ENCODE measurements around the gene SNED1. TPM values are rescaled to one million over a fixed set of nuclear protein-coding genes. Genes with fewer than 3 reads are reported as not detected.

SNED1 gene
- polyA plus RNA-seq, 3 donors, result 0.02 to 3.4 (median 0.12) TPM

DNA sequence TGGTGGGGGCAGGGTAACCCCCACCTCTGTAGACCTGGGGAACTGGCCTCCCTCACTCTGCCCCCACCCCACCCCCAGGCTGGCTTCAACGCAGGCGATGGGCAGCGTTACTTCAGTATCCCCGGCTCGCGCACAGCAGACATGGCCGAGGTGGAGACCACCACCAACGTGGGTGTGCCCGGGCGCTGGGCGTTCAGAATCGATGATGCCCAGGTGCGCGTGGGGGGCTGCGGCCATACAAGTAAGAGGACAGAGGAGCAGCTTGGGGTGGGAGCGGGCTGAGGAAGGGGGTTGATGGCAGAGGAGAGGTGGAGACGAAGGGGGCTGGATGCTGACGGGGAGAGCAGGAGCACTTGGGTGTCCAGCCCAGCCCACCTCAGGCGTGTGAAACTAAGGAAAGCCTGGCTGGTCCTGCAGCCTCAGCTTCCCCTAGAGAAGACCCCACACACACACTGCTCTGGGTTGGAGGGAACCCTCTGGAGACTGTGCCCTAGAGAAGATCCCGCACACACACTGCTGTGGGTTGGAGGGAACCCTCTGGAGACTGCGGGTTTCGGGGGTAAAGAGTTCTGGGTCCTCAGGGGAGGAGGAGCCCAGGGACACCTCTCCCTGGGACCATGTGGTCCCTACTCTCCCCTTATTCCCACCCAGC, 36.2 kb downstream of the SNED1 start:
- no peaks in the 10 kb centered on the region for H3K36me3 Mint-ChIP-seq
- TF ChIP-seq, protein P1, sequence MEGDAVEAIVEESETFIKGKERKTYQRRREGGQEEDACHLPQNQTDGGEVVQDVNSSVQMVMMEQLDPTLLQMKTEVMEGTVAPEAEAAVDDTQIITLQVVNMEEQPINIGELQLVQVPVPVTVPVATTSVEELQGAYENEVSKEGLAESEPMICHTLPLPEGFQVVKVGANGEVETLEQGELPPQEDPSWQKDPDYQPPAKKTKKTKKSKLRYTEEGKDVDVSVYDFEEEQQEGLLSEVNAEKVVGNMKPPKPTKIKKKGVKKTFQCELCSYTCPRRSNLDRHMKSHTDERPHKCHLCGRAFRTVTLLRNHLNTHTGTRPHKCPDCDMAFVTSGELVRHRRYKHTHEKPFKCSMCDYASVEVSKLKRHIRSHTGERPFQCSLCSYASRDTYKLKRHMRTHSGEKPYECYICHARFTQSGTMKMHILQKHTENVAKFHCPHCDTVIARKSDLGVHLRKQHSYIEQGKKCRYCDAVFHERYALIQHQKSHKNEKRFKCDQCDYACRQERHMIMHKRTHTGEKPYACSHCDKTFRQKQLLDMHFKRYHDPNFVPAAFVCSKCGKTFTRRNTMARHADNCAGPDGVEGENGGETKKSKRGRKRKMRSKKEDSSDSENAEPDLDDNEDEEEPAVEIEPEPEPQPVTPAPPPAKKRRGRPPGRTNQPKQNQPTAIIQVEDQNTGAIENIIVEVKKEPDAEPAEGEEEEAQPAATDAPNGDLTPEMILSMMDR (IDR thresholded peaks at IDR 0.05), result no peak
- no peaks in the 10 kb centered on the region for H3K4me1 Mint-ChIP-seq
- Histone ChIP-seq H3K36me3 (replicated peaks in 1 of 2; ENCODE audit: control insufficient read depth in 1 of 2, insufficient read depth in 2 of 2, low read length in 2 of 2) (no peaks in the 10 kb centered on the region), H3K9ac (ENCODE audit: insufficient read depth, low read length, poor library complexity, severe bottlenecking) (no peak overlapping the region), H3K27me3 (ENCODE audit: control insufficient read depth in 2 of 2, insufficient read depth in 2 of 2, low read length in 2 of 2) (peaks cover 0 to 16% of the 10 kb centered on the region in 2 donors), H3K79me2 (ENCODE audit: insufficient read depth, low read length) (no peaks in the 10 kb centered on the region), H3K4me1 (ENCODE audit: control insufficient read depth in 1 of 2, insufficient read depth in 2 of 2, low read length in 2 of 2) (peaks cover 0 to 4% of the 10 kb centered on the region in 2 donors), H3K4me3 (replicated peaks in 1 of 3; ENCODE audit: low read depth in 2 of 3, low read length in 3 of 3) (no peak overlapping the region), H3K9me3 (replicated peaks in 1 of 2; ENCODE audit: control insufficient read depth in 1 of 2, insufficient read depth in 1 of 2, low read length in 2 of 2) (peaks cover 0 to 6% of the 10 kb centered on the region in 2 donors), H3K4me2 (replicated peaks; ENCODE audit: extremely low read depth, low read length, poor library complexity, severe bottlenecking) (no peak overlapping the region), H3K27ac (ENCODE audit: low read depth in 1 of 2, low read length in 2 of 2) (no peak overlapping the region), H4K20me1 (ENCODE audit: insufficient read depth, low read length) (no peaks in the 10 kb centered on the region), H2AFZ (ENCODE audit: insufficient read depth, low read depth, low read length, poor library complexity, severe bottlenecking) (no peak overlapping the region)
- peaks cover 4 to 15% (median 11%) of the 10 kb centered on the region in 3 donors for H3K27me3 Mint-ChIP-seq (ENCODE audit: low read depth in 3 of 3)
- WGBS (ENCODE audit: insufficient coverage), result 100% methylated on average over 10 of the region's 22 CpGs
- DNase-seq, result peak in 1 of 3 donors; percentile 1
- peaks cover 0 to 2% (median 0%) of the 10 kb centered on the region in 7 donors for H3K9me3 Mint-ChIP-seq
- no peak overlapping the region for H3K27ac Mint-ChIP-seq
- intact Hi-C loops (cut with micrococcal nuclease), result no loop called here
- H3K4me3 Mint-ChIP-seq, result no peak overlapping the region

DNA sequence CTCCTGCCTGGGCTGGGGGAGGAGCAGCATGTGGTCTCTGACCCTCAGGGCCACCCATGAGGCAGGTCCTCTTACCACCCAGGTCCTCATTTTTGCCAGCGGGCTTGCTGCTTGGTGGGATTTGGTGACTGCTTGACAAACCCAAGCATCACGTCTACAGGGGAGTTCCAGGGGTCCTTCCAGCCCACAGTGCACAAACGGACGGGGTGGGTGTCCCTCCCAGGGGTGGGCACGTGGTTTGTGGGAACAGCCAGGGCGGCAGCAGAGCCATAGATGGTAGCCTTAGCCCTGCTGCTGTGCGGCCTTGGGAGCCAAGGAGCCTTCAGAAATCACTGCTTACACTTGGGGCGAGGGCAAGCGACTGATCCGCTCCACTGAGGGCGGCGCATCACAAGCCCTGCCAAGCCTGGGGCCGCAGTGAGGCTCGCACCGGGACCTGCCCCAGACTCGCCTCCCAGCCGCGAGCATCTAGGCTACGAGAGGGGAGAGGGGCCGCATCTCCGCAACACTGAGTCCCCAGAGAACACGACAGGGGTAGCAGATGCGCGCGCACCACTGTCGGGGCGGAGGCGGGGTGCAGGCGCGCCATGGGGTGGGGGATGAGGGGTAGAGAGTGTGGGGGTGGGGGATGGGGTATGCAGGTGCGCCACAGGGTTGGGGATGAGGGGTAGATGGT, 36.9 kb downstream of the SNED1 start:
- Histone ChIP-seq H3K27ac (ENCODE audit: low read depth in 1 of 2, low read length in 2 of 2) (no peak overlapping the region), H3K36me3 (replicated peaks in 1 of 2; ENCODE audit: control insufficient read depth in 1 of 2, insufficient read depth in 2 of 2, low read length in 2 of 2) (no peaks in the 10 kb centered on the region), H3K4me2 (replicated peaks; ENCODE audit: extremely low read depth, low read length, poor library complexity, severe bottlenecking) (no peak overlapping the region), H3K27me3 (ENCODE audit: control insufficient read depth in 2 of 2, insufficient read depth in 2 of 2, low read length in 2 of 2) (peaks cover 0 to 16% of the 10 kb centered on the region in 2 donors), H3K9ac (ENCODE audit: insufficient read depth, low read length, poor library complexity, severe bottlenecking) (no peak overlapping the region), H3K4me1 (ENCODE audit: control insufficient read depth in 1 of 2, insufficient read depth in 2 of 2, low read length in 2 of 2) (peaks cover 0 to 4% of the 10 kb centered on the region in 2 donors), H2AFZ (ENCODE audit: insufficient read depth, low read depth, low read length, poor library complexity, severe bottlenecking) (no peak overlapping the region), H3K4me3 (replicated peaks in 1 of 3; ENCODE audit: low read depth in 2 of 3, low read length in 3 of 3) (no peak overlapping the region), H3K79me2 (ENCODE audit: insufficient read depth, low read length) (no peaks in the 10 kb centered on the region), H3K9me3 (replicated peaks in 1 of 2; ENCODE audit: control insufficient read depth in 1 of 2, insufficient read depth in 1 of 2, low read length in 2 of 2) (no peaks in the 10 kb centered on the region), H4K20me1 (ENCODE audit: insufficient read depth, low read length) (no peaks in the 10 kb centered on the region)
- Mint-ChIP-seq H3K4me1 (no peaks in the 10 kb centered on the region), H3K27ac (no peak overlapping the region), H3K36me3 (no peaks in the 10 kb centered on the region), H3K9me3 (peaks cover 0 to under 1% (median 0%) of the 10 kb centered on the region in 7 donors), H3K27me3 (ENCODE audit: low read depth in 3 of 3) (peaks cover 4 to 15% (median 11%) of the 10 kb centered on the region in 3 donors), H3K4me3 (no peak overlapping the region)
- 94% methylated on average over 30 of the region's 31 CpGs for WGBS (ENCODE audit: insufficient coverage)
- intact Hi-C loops (cut with micrococcal nuclease), result no loop called here
- peak in 1 of 3 donors; percentile 1 for DNase-seq
- TF ChIP-seq, protein P1 (IDR thresholded peaks at IDR 0.05), result no peak

Data from CD14-positive monocyte (primary cell).